Activated B cell treated with CpG ODN at 0.5 μM for 24 hours (primary cell): ENCODE results near the gene PYGB. TPM values are rescaled to one million over a fixed set of nuclear protein-coding genes. Genes with fewer than 3 reads are reported as not detected.

ENCODE experiments used
- ATAC-seq: fragments of 200-7000 bp; cut with Tn5 transposase; one replicate; pipeline ENCODE4 v1.10.0; 2021; ENCODE audit warnings: low read depth, mild to moderate bottlenecking, moderate library complexity
- CTCF ChIA-PET: fragments of 350-600 bp; sonication (Branson Sonifier 250); formaldehyde crosslinking; loops from one replicate; lab custom pipeline; 2021; ENCODE audit warnings: antibody characterized with exemption; lab: Charles Lee
- POLR2A ChIA-PET: fragments of 350-600 bp; sonication (Branson Sonifier 250); formaldehyde crosslinking; loops from one replicate; lab custom pipeline; 2021; ENCODE audit warnings: antibody characterized with exemption; lab: Charles Lee
- DNase-seq: peaks from one replicate; pipeline ENCODE4 v3.0.0; 2022
- H3K27ac Mint-ChIP-seq: one replicate; pipeline ENCODE4 v1.8.0; 2020; ENCODE audit warnings: mixed read lengths
- H3K27me3 Mint-ChIP-seq: one replicate; pipeline ENCODE4 v1.8.0; 2021; ENCODE audit warnings: mixed read lengths
- H3K36me3 Mint-ChIP-seq: one replicate; pipeline ENCODE4 v1.8.0; 2021; ENCODE audit warnings: low read depth, mixed read lengths
- H3K4me1 Mint-ChIP-seq: one replicate; pipeline ENCODE4 v1.8.0; 2021; ENCODE audit warnings: mixed read lengths
- H3K4me3 Mint-ChIP-seq: one replicate; pipeline ENCODE4 v1.8.0; 2020; ENCODE audit warnings: mild to moderate bottlenecking, mixed read lengths
- H3K9me3 Mint-ChIP-seq: one replicate; pipeline ENCODE4 v1.8.0; 2020; ENCODE audit warnings: mixed read lengths
- intact Hi-C: fragments of 100-400 bp; cut with micrococcal nuclease; formaldehyde crosslinking; loops from one replicate; pipeline ENCODE4 v1.15.1; 2024
- total RNA-seq: library from RNA; stranded (reverse); gene quantifications from 2 replicates; pipeline ENCODE4 v1.2.3, GENCODE V29; 2022
- TF ChIP-seq, protein P1 (sequence below): fragments of 200-600 bp; IDR thresholded peaks from one replicate; pipeline ENCODE4 v1.8.0; 2022; ENCODE audit warnings: antibody characterized with exemption, mild to moderate bottlenecking

Gene PYGB
- total RNA-seq, 1 donor from 2014 or later = 23.5 TPM

- Mint-ChIP-seq H3K4me1 (no peaks in the 10 kb centered on the region), H3K4me3 (no peak overlapping the region), H3K27ac (no peak overlapping the region), H3K27me3 (no peaks in the 10 kb centered on the region), H3K36me3 (peaks cover 63% of the 10 kb centered on the region), H3K9me3 (no peaks in the 10 kb centered on the region)
- ATAC-seq = no peak
- DNase-seq = no peak
- ChIA-PET CTCF (no interaction called here), POLR2A (no interaction called here)
- TF ChIP-seq, protein P1, sequence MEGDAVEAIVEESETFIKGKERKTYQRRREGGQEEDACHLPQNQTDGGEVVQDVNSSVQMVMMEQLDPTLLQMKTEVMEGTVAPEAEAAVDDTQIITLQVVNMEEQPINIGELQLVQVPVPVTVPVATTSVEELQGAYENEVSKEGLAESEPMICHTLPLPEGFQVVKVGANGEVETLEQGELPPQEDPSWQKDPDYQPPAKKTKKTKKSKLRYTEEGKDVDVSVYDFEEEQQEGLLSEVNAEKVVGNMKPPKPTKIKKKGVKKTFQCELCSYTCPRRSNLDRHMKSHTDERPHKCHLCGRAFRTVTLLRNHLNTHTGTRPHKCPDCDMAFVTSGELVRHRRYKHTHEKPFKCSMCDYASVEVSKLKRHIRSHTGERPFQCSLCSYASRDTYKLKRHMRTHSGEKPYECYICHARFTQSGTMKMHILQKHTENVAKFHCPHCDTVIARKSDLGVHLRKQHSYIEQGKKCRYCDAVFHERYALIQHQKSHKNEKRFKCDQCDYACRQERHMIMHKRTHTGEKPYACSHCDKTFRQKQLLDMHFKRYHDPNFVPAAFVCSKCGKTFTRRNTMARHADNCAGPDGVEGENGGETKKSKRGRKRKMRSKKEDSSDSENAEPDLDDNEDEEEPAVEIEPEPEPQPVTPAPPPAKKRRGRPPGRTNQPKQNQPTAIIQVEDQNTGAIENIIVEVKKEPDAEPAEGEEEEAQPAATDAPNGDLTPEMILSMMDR = no peak
- intact Hi-C loops = no loop called here
These were observed 35.6 kb upstream of the PYGB start for GRCh38 chr20:25212242-25212641.

- H3K4me1 Mint-ChIP-seq = no peaks in the 10 kb centered on the region
- H3K27ac Mint-ChIP-seq = no peak overlapping the region
- peaks cover 72% of the 10 kb centered on the region for H3K36me3 Mint-ChIP-seq
- H3K27me3 Mint-ChIP-seq = no peaks in the 10 kb centered on the region
- TF ChIP-seq, protein P1 = no peak
- CTCF ChIA-PET = no interaction called here
- H3K9me3 Mint-ChIP-seq = no peaks in the 10 kb centered on the region
- ATAC-seq (no peak), DNase-seq (no peak)
- intact Hi-C loops = no loop called here
- no peak overlapping the region for H3K4me3 Mint-ChIP-seq
- POLR2A ChIA-PET = no interaction called here
These were observed 34.1 kb upstream of the PYGB start for GRCh38 chr20:25213566-25214425.

GRCh38 chr20:25214426-25214790 is 33.5 kb upstream of the PYGB start:
- no peaks in the 10 kb centered on the region for H3K4me1 Mint-ChIP-seq
- H3K9me3 Mint-ChIP-seq = no peaks in the 10 kb centered on the region
- TF ChIP-seq, protein P1 = no peak
- ChIA-PET CTCF (no interaction called here), POLR2A (no interaction called here)
- H3K27me3 Mint-ChIP-seq = no peaks in the 10 kb centered on the region
- no peak overlapping the region for H3K4me3 Mint-ChIP-seq
- no peak overlapping the region for H3K27ac Mint-ChIP-seq
- DNase-seq (no peak), ATAC-seq (no peak)
- intact Hi-C loops = no loop called here
- H3K36me3 Mint-ChIP-seq = peaks cover 76% of the 10 kb centered on the region

DNA sequence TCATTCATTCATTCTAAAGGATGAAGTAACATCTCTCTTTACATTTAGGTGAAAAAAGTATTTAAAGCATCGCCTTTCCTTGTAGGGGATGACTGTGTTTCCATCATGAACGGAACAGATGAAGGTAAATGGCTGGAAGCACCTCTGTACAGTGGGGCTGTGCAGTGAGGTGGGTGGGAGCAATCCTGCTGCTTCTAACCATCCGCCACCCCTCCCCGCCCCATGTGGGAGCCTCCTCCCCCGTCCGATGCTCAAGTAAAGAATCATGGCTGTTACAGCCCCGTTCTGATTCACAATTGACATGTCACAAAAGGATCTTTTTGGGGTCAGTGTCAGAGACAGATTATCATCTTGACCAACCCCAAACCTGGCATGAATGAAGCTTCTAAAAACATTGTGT is 33.1 kb upstream of the PYGB start:
- no peak overlapping the region for H3K4me3 Mint-ChIP-seq
- H3K27me3 Mint-ChIP-seq = no peaks in the 10 kb centered on the region
- ChIA-PET POLR2A (no interaction called here), CTCF (no interaction called here)
- DNase-seq (no peak), ATAC-seq (no peak)
- H3K9me3 Mint-ChIP-seq = no peaks in the 10 kb centered on the region
- peaks cover 73% of the 10 kb centered on the region for H3K36me3 Mint-ChIP-seq
- H3K27ac Mint-ChIP-seq = no peak overlapping the region
- TF ChIP-seq, protein P1 = no peak
- intact Hi-C loops = no loop called here
- H3K4me1 Mint-ChIP-seq = no peaks in the 10 kb centered on the region

- Mint-ChIP-seq H3K27me3 (no peaks in the 10 kb centered on the region), H3K27ac (no peak overlapping the region), H3K9me3 (no peaks in the 10 kb centered on the region), H3K4me1 (no peaks in the 10 kb centered on the region), H3K4me3 (no peak overlapping the region), H3K36me3 (peaks cover 67% of the 10 kb centered on the region)
- ChIA-PET CTCF (no interaction called here), POLR2A (no interaction called here)
- TF ChIP-seq, protein P1 = no peak
- ATAC-seq (no peak), DNase-seq (no peak)
- intact Hi-C loops = no loop called here
These were observed 32.4 kb upstream of the PYGB start for GRCh38 chr20:25215521-25215920.
